ENCODE results near the gene P2RY1. TPM values are rescaled to one million over a fixed set of nuclear protein-coding genes. Genes with fewer than 3 reads are reported as not detected.
A peak's percentile ranks its signal among the peaks of the same experiment; 100 is the strongest.

Gene P2RY1
- total RNA-seq, 2 donors from 2014 or later = 2.2 to 3.1 TPM

GRCh38 chr3:152834191-152834775 lies 648 bp upstream of the P2RY1 start:
- peak in 1 of 2 donors; percentile 44 for TF ChIP-seq CTCF (IDR thresholded peaks at IDR 0.05)
- Histone ChIP-seq H3K9me3 (no peaks in the 10 kb centered on the region), H3K27me3 (no peaks in the 10 kb centered on the region), H3K4me1 (no peaks in the 10 kb centered on the region), H3K4me3 (peak overlapping the region; percentile 49 to 76), H3K36me3 (no peaks in the 10 kb centered on the region), H3K27ac (peak overlapping the region; percentile 63 to 78)
- DNase-seq (ENCODE audit: low spot score) = no peak

- no peak for TF ChIP-seq CTCF (IDR thresholded peaks at IDR 0.05)
- H3K36me3 ChIP-seq = no peaks in the 10 kb centered on the region
- no peaks in the 10 kb centered on the region for H3K9me3 ChIP-seq
- peak overlapping the region; percentile 63 to 78 for H3K27ac ChIP-seq
- no peak for DNase-seq (ENCODE audit: low spot score)
- no peaks in the 10 kb centered on the region for H3K4me1 ChIP-seq
- H3K4me3 ChIP-seq = peak overlapping the region; percentile 49 to 76
- H3K27me3 ChIP-seq = no peaks in the 10 kb centered on the region
These were observed 721 bp downstream of the P2RY1 start for GRCh38 chr3:152835601-152836102.

- no peak overlapping the region for H3K27ac ChIP-seq
- TF ChIP-seq CTCF (IDR thresholded peaks at IDR 0.05) = no peak
These were observed 1.3 kb downstream of the P2RY1 start for GRCh38 chr3:152836269-152836668.

GRCh38 chr3:152839511-152839910 lies 4.6 kb downstream of the P2RY1 start:
- no peaks in the 10 kb centered on the region for H3K36me3 ChIP-seq
- no peak overlapping the region for H3K27ac ChIP-seq
- no peak for DNase-seq (ENCODE audit: low spot score)
- H3K4me3 ChIP-seq = no peak overlapping the region
- TF ChIP-seq CTCF (IDR thresholded peaks at IDR 0.05) = no peak
- no peaks in the 10 kb centered on the region for H3K9me3 ChIP-seq
- no peaks in the 10 kb centered on the region for H3K27me3 ChIP-seq
- no peaks in the 10 kb centered on the region for H3K4me1 ChIP-seq

More at GRCh38 chr3:152836269-152836668, 1.3 kb downstream of the P2RY1 start:
- Histone ChIP-seq H3K4me3 (peak overlapping the region; percentile 49 to 76), H3K9me3 (no peaks in the 10 kb centered on the region), H3K36me3 (no peaks in the 10 kb centered on the region), H3K27me3 (no peaks in the 10 kb centered on the region), H3K4me1 (no peaks in the 10 kb centered on the region)
- no peak for DNase-seq (ENCODE audit: low spot score)

- Histone ChIP-seq H3K27ac (no peak overlapping the region), H3K9me3 (no peaks in the 10 kb centered on the region), H3K4me1 (no peaks in the 10 kb centered on the region), H3K27me3 (no peaks in the 10 kb centered on the region), H3K36me3 (no peaks in the 10 kb centered on the region), H3K4me3 (no peak overlapping the region)
- no peak for TF ChIP-seq CTCF (IDR thresholded peaks at IDR 0.05)
- no peak for DNase-seq (ENCODE audit: low spot score)
These were observed 6.2 kb downstream of the P2RY1 start for GRCh38 chr3:152841131-152841530.

- Histone ChIP-seq H3K36me3 (no peaks in the 10 kb centered on the region), H3K27ac (no peak overlapping the region), H3K4me1 (no peaks in the 10 kb centered on the region), H3K27me3 (no peaks in the 10 kb centered on the region), H3K4me3 (no peak overlapping the region), H3K9me3 (peaks cover 0 to 6% of the 10 kb centered on the region in 2 donors)
- DNase-seq (ENCODE audit: low spot score) = no peak
- TF ChIP-seq CTCF (IDR thresholded peaks at IDR 0.05) = no peak
These were observed 7.5 kb downstream of the P2RY1 start for GRCh38 chr3:152842413-152842812.

All from right atrium auricular region (tissue), 2 donors.